NCI-H128 (cell line): ENCODE data around the gene PHYH.
"Not testable (repeated sequence)": the region's sequence is repeated elsewhere in the genome, so short reads cannot be mapped to it uniquely, and the experiment has no call there.

Source experiments
- DNase-seq: peaks from one replicate; lab custom pipeline; 2025; ENCODE audit not compliant: unreplicated experiment; lab: John Stamatoyannopoulos, UW

PHYH gene

DNA sequence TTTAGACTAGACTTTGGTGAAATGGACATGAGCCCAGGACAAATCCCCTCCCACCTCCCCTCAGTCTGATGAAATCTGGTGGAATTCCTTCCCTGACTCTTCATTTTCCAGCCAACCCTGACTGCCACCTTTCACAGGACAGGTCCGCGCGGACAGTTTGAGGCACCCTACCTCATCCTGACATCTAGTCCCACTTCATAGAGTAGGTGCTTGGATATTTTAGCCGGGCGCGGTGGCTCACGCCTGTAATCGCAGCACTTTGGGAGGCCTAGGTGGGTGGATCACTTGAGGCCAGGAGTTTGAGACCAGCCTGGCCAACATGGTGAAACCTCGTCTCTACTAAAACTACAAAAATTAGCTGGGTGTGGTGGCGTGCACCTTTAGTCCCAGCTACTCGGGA, 23.7 kb downstream of the PHYH start:
- not testable (repeated sequence) for DNase-seq

DNA sequence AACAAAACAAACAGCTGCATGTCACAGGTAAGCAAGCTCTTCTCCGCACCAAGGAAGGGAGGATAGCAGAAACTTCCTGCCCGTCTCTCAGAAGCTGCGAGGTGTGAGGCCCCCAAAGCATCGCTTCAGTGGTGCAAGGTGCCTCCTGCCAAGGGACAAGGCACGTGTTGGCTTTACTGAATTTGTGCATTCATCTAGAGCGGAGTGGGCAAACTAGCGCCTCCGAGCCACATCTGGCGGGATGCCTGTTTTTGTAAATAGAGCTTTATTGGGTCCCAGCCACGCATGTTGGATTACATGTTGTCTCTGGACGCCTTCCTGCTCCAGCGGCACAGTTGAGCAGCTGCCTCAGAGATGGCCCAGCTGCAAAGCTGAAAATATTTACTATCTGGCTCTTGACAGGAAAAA, 27.7 kb downstream of the PHYH start:
- DNase-seq: no peak

GRCh38 chr10:13271552-13272163, 28.2 kb downstream of the PHYH start:
- no peak for DNase-seq

- DNase-seq: no peak
These were observed 28.9 kb downstream of the PHYH start for GRCh38 chr10:13270877-13271551.

GRCh38 chr10:13268841-13269240, 31.0 kb downstream of the PHYH start:
- no peak for DNase-seq

DNA sequence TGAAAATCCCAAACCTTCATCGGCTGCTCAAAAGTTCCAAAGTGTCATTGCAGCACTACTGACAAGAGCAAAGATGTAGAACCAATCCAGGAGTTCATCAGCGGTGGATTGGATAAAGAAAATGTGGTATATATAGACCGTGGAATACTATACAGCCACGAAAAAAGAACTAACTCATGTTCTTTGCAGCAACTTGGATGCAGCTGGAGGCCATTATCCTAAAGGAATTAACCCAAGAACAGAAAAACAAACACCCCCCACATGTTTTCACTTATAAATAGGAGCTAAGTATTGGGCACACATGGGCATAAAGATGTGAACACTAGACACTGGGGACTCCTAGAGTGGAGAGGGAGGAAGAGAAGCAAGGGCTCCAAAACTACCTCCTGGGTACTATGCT, 31.6 kb downstream of the PHYH start:
- DNase-seq: no peak

DNA sequence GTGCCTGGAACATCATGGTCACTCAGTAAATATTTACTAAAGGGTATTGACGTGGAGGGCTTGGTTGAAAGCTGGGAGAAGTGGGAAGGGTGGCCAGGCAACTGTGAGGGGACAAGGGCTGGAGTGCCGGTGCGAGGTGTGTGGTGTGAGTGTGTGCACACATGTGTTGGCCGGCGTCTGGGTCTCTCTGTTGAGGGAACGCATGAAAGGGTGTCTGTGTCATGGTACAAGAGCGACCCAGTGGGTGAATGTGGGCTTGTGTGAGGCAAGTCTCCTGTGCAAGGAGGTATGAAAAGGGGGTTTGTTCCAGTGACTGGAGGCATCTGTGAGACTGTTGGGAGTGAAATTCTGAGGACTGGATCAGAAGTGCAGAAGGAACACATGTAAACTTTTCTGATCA, 36.3 kb downstream of the PHYH start:
- no peak for DNase-seq

DNA sequence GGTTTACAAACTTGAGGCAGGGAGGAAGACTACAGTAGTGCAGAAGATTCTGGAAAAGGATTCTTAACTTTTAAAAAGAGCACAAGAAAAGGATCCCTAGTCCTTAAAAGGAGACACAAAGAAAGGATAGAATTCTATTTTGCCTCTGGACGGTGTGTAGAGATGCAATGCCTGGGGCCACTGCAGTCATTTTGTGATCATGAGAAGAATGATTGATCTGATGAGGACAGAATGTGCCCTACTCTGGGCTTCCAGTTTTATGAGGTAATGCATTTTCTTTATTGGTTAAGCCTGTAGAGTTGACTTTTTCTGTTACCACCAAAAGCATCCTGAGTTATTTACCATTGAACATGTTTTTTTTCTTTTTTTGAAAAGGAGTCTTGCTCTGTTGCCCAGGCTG, 37.4 kb downstream of the PHYH start:
- DNase-seq: no peak

DNA sequence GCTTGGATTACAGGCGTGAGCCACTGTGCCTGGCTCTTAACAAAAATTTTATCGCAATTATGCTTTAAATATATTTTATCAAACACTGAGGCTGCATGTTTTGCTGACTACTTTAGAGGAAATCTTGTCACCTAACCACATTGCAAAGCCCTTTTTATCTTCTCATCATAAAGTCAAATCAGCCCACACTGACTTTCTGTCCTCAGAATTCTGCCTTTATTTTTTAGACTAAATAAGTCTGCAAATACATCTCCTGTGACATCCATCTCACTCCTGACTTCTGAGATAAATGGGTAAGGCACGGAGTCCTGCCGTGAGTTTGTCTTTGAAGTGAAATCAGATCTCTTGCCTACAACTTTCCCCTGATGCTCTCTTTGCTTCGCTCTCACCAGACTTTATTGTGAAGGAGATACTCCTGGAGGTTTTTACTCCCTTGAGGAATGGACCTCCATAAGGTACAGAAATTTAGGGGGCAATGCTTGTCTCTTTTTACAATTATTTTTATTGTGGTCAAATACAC, 42.2 kb downstream of the PHYH start:
- DNase-seq: no peak

GRCh38 chr10:13256627-13257026, 43.2 kb downstream of the PHYH start:
- DNase-seq: no peak

DNA sequence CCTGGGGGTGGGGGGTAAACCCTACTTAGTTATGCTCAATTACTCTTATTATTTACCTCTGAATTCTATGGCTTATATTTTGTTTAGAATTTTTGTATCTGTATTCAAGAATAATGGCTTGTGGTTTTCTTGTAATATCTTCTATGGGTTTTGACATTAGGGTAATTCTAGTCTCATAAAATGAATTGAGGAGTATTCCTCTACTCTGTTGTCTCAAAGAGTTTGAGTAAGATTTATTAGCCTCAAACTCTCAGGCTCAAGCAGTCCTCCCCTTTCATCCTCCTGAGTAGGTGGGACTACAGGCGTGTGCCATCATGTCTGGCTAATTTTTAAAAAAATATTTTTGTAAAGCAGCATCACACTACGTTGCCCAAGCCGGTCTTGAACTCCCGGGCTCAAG, 46.1 kb downstream of the PHYH start:
- DNase-seq: no peak

GRCh38 chr10:13247784-13248183, 52.1 kb downstream of the PHYH start:
- DNase-seq: no peak

DNA sequence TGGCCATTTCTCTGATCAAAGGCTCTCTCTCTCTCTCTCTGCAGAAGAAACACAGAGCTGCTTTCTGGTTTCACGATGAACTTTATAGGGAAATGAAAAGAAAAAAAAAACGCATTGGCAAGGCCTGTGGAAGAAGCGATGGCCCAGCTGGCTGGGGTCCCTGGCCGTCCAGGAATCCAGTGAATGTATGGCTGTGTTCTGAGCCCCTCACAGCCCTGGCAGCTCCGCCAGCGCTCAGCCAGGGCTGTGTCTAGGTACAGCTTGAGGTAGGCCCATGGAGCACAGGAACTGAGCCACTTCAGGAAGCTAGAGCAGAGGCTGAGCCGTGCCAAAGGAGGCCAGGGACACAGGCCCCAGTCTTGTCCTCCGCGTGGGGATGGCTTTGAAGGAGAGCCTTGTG, 52.6 kb downstream of the PHYH start:
- DNase-seq: no peak

DNA sequence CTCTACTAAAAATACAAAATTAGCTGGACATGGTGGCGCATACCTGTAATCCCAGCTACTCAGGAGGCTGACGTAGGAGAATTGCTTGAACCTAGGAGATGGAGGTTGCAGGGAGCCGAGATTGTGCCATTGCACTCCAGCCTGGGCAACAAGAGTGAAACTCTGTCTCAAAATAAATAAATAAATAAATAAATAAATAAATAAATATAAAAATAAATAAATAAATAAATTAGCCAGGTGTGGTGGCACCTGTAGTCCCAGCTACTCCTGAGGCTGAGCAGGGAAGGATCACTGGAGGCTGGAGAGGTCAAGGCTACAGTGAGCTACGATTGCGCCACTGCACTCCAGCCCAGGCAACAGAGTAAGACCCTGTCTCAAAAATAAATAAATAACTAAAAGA, 57.6 kb downstream of the PHYH start:
- not testable (repeated sequence) for DNase-seq

DNA sequence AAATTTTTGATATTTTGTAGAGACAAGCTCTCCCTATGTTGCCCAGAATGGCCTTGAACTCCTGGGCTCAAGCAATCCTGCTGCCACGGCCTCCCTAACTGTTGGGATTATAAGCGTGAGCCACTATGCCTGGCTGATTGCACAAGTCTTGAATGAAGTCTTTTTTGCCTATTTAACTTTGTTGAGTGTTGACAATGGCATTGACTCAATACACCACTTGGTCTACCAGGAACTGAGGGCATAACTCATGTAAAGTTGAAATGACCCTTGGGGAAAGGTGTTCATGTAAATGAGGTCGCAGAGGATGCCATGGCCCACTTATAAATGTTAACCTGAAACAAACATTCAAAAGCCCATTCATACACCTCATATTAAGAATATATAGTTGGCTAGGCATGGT, 58.3 kb downstream of the PHYH start:
- no peak for DNase-seq

DNA sequence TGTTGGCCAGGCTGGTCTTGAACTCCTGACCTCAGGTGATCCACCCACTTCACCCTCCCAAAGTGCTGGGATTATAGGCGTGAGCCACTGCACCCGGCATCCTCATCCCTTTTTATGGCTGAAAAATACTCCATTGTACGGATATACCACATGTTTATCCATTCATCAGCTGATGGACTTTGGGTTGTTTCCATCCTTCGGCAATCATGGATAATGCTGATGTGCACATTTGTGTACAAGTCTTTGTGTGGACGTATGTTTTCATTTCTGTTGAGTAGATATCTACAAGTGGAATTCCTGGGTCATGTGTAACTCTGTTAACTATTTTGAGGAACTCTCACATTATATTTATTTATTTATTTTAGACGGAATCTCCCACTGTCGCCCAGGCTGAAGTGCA, 59.9 kb downstream of the PHYH start:
- DNase-seq: no peak

GRCh38 chr10:13238271-13239077, 61.4 kb downstream of the PHYH start:
- no peak for DNase-seq

DNA sequence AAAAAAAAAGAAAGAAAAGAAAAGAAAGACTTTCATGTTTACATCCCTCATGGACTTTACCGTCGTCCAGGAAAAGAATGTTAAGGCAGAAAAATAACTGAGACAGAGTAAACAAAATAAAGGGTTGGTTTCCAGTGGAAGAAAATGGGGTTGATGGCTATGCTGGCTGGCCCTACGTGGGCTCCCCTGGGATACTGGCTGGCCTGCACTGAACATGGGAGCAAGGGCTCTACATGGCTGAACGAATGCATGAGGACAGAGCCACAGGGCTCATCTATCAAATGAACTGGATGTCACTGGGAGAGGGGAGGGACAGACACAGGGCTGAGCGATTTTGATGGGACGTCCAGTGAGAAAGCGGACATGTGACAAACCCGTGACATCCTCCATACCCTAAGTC, 63.2 kb downstream of the PHYH start:
- DNase-seq: no peak

GRCh38 chr10:13234736-13235135, 65.1 kb downstream of the PHYH start:
- not testable (repeated sequence) for DNase-seq

GRCh38 chr10:13234172-13234571, 65.7 kb downstream of the PHYH start, which contains the start of gene UCMA:
Gene UCMA, minus strand, starts transcription at chr10:13234374. Its CDS starts 116 bp downstream, at chr10:13234258.
- no peak for DNase-seq

- no peak for DNase-seq
These were observed 66.5 kb downstream of the PHYH start for GRCh38 chr10:13233358-13233757.

DNA sequence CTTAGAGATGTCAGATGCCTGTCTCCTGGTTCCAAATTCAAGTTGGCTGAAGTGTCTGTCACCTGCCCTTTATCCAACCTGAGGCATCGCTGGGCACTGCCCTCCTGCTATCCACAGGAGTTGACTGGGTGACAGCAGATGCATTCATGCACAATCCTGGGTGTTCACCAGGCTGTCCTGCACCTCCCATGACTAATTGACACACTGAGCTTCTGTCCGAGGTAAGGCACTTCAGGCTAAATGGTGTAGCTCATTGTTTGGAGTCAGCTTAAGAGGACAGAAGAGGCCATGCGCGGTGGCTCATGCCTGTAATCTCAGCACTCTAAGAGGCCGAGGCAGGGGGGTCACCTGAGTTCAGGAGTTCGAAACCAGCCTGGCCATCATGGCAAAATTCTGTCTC, 68.1 kb downstream of the PHYH start:
- no peak for DNase-seq
